ENCODE results near the gene ANKRD24.
"Not testable (repeated sequence)": the region's sequence is repeated elsewhere in the genome, so short reads cannot be mapped to it uniquely, and the experiment has no call there.

ANKRD24 gene

DNA sequence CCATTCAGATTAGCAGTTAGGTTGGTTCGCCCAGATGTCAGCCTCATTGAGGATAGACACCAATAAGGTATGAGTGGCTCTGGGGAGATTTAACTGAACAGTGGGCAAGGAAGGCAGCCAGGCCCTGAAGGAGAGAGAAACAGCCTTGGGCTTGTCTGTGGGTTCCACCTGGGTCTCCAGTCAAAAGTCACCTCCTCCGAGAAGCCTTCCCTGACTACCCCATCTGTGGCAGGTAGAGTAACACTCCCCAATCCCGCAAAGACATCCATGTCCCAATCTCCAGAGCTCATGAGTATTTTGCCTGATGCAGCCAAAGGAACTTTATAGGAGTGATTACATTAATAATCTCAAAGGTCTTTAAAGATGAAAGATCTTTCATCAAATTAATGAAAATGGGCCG, 56.3 kb downstream of the ANKRD24 start:
- Histone ChIP-seq H3K9me3 (ENCODE audit: insufficient read depth, low read depth, low read length) (no peaks in the 10 kb centered on the region; the same call in 1 of the 2 replicates), H3K4me3 (ENCODE audit: low read length) (no peak overlapping the region), H3K36me3 (ENCODE audit: insufficient read depth, low read depth, low read length) (no peaks in the 10 kb centered on the region)

DNA sequence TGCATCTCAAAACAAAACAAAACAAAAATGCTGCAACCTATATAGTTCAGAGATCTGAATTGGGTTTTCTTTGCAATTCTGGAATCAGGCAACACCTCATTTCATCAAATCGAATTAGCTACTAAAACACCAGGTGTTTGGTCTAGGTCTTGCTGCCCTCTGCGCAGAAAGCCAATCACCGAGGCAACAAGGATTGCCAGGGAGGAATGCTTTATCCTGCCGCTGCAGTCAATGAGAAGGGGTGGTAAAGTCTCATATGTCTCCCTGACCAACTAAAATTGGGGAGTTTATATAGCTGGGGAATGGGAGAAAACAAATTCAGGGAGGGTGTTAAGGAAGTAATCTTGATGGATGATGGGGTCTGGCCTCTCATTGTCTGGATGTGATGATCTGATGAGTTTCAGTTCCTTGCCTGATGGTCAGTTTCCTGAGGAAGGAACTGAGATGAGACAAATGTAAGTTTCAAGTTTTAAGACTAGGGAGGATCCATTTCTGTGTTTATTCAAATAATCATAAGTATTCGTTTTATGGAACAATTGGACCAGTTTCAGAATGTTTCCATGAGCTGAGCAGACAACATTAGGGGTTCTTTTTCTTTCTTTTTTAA, 59.4 kb downstream of the ANKRD24 start:
- 0 out of 2 replicates have a peak, but pooled peaks cover 4% of the 10 kb centered on the region for H3K27me3 ChIP-seq (ENCODE audit: insufficient read depth, low read length)
- H3K9me3 ChIP-seq (ENCODE audit: insufficient read depth, low read depth, low read length), result no peaks in the 10 kb centered on the region; the same call in 1 of the 2 replicates
- H3K9ac ChIP-seq (ENCODE audit: low read depth, low read length), result no peak overlapping the region
- H3K4me3 ChIP-seq (ENCODE audit: low read length), result no peak overlapping the region
- no peak overlapping the region for H3K27ac ChIP-seq (ENCODE audit: low read length)
- H3K4me1 ChIP-seq (ENCODE audit: insufficient read depth, low read length), result no peaks in the 10 kb centered on the region
- H3K36me3 ChIP-seq (ENCODE audit: insufficient read depth, low read depth, low read length), result no peaks in the 10 kb centered on the region

More for the DNA sequence above, 56.3 kb downstream of the ANKRD24 start:
- Histone ChIP-seq H3K4me1 (ENCODE audit: insufficient read depth, low read length) (no peaks in the 10 kb centered on the region), H3K9ac (ENCODE audit: low read depth, low read length) (no peak overlapping the region), H3K27ac (ENCODE audit: low read length) (no peak overlapping the region), H3K27me3 (ENCODE audit: insufficient read depth, low read length) (0 out of 2 replicates have a peak, but pooled peaks cover 4% of the 10 kb centered on the region)

DNA sequence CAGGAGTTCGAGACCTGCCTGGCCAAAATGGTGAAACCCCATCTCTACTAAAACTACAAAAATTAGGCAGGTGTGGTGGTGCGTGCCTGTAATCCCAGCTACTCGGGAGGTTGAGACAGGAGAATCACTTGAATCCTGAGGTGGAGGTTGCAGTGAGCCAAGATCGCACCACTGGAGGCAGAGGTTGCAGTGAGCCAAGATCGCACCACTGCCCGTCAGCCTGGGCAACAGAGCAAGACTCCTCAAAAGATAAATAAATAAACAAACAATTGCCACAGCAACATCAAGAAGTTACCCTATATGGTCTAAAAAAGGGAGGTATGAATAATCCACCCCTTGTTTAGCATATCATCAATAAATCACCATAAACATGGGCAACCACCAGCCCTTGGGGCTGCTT, 63.4 kb downstream of the ANKRD24 start:
- not testable (repeated sequence) for H3K9me3 ChIP-seq (ENCODE audit: insufficient read depth, low read depth, low read length); H3K4me1 ChIP-seq (ENCODE audit: insufficient read depth, low read length); H3K27me3 ChIP-seq (ENCODE audit: insufficient read depth, low read length)
- Histone ChIP-seq H3K27ac (ENCODE audit: low read length) (peak overlapping the region; percentile 46), H3K9ac (ENCODE audit: low read depth, low read length) (peak overlapping the region; percentile 89; the same call in 1 of the 2 replicates), H3K36me3 (ENCODE audit: insufficient read depth, low read depth, low read length) (peaks cover 25% of the 10 kb centered on the region), H3K4me3 (ENCODE audit: low read length) (peak overlapping the region; percentile 85; the same call in 1 of the 2 replicates)

DNA sequence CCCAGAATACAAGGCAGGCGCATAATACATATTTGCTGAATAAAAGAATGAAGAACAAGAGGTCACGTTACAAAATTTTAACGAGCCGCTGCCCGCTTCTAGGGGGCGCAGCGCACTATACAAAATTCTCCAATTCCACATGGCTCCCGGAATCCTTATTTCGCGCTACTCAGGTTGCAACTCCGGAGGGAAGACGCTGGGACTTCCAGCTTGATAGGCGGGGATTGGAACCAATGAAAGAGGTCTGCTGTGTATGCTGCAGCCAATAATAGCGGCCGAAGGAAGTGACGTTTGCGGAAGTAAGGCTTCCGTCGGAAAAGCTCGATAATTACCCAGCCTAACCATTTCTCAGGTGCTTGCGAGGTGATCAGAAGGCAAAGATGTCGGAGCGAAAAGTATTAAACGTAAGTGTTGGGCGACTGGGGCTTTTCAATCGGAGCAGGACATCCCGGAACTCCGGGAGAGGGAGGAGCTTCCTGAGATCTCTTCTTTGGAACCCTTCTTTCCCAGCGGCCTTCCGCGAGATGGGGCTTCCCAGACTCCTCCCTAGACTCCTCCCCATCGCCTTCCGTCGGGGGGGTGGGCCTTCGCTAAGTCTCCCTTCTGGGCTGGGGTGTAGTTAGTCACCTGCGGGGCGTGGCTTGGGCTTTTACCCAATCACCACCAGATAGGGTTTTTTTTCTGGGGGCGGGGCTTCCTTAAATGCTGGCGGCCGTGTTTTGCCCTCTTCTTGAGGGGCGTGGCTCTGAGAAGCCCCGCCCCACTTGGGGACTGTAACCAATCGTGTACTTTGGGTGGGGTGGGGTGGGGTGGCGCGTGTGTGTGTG, 64.5 kb downstream of the ANKRD24 start, which contains the start of gene YJU2:
Gene YJU2, plus strand, starts transcription at position 314 of the 827 bp plus-strand sequence. Its CDS starts 67 bp downstream, at position 381.
- peak within 1 kb of the TSS; percentile 89 for H3K9ac ChIP-seq (ENCODE audit: low read depth, low read length)
- peak within 1 kb of the TSS; percentile 85 for H3K4me3 ChIP-seq (ENCODE audit: low read length)
- no peaks in the 10 kb centered on the region; the same call in 1 of the 2 replicates for H3K4me1 ChIP-seq (ENCODE audit: insufficient read depth, low read length)
- H3K36me3 ChIP-seq (ENCODE audit: insufficient read depth, low read depth, low read length), result peaks cover 36% of the 10 kb centered on the region
- no peaks in the 10 kb centered on the region; the same call in 1 of the 2 replicates for H3K9me3 ChIP-seq (ENCODE audit: insufficient read depth, low read depth, low read length)
- H3K27me3 ChIP-seq (ENCODE audit: insufficient read depth, low read length), result 0 out of 2 replicates have a peak, but pooled peaks cover 1% of the 10 kb centered on the region
- peak within 1 kb of the TSS; percentile 80 for H3K27ac ChIP-seq (ENCODE audit: low read length)

DNA sequence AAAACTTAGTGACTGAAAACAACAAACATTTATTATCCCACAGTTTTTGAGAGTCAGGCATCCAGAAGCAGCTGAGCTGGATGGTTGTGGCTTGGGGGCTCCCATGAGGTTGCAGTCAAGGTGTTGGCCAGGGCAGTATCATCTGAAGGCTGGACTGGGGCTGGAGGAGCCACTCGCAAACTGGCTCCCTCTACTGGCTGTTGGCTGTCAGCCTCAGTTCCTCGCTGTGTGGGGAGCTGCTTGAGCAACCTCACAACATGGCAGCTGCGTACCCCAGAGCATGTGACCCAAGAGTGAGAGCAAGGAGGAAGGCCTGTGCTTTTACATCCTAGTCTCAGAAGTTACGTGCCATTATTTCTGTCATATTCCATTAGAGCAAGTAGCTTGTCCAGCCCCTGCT, 74.1 kb downstream of the ANKRD24 start:
- H3K4me1 ChIP-seq (ENCODE audit: insufficient read depth, low read length), result no peaks in the 10 kb centered on the region
- H3K9me3 ChIP-seq (ENCODE audit: insufficient read depth, low read depth, low read length), result peaks cover 6% of the 10 kb centered on the region; the same call in 1 of the 2 replicates
- H3K9ac ChIP-seq (ENCODE audit: low read depth, low read length), result no peak overlapping the region
- no peaks in the 10 kb centered on the region for H3K27me3 ChIP-seq (ENCODE audit: insufficient read depth, low read length)
- peaks cover 66% of the 10 kb centered on the region for H3K36me3 ChIP-seq (ENCODE audit: insufficient read depth, low read depth, low read length)
- no peak overlapping the region for H3K4me3 ChIP-seq (ENCODE audit: low read length)
- H3K27ac ChIP-seq (ENCODE audit: low read length), result no peak overlapping the region

DNA sequence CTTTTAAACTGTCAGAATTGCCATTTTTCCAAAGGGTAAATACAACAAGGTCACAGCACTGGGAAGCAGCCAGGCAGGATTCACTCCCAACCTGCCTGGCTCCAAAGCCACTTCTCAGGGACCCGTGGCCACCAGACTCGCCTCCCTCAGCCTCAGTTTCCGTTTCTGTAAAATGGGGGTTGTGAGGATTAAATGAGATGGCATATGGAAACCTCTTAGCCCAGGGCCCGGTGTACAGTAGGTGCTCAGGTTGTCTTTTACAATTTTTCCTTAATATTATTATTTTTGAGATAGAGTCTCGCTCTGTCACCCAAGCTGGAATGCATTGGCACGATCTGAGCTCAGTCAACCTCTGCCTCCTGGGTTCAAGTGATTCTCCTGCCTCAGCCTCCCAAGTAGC, 74.5 kb downstream of the ANKRD24 start:
- H3K9me3 ChIP-seq (ENCODE audit: insufficient read depth, low read depth, low read length), result peaks cover 6% of the 10 kb centered on the region; the same call in 1 of the 2 replicates
- H3K9ac ChIP-seq (ENCODE audit: low read depth, low read length), result no peak overlapping the region
- no peak overlapping the region for H3K27ac ChIP-seq (ENCODE audit: low read length)
- peaks cover 62% of the 10 kb centered on the region for H3K36me3 ChIP-seq (ENCODE audit: insufficient read depth, low read depth, low read length)
- H3K4me1 ChIP-seq (ENCODE audit: insufficient read depth, low read length), result no peaks in the 10 kb centered on the region
- no peak overlapping the region for H3K4me3 ChIP-seq (ENCODE audit: low read length)
- no peaks in the 10 kb centered on the region for H3K27me3 ChIP-seq (ENCODE audit: insufficient read depth, low read length)

DNA sequence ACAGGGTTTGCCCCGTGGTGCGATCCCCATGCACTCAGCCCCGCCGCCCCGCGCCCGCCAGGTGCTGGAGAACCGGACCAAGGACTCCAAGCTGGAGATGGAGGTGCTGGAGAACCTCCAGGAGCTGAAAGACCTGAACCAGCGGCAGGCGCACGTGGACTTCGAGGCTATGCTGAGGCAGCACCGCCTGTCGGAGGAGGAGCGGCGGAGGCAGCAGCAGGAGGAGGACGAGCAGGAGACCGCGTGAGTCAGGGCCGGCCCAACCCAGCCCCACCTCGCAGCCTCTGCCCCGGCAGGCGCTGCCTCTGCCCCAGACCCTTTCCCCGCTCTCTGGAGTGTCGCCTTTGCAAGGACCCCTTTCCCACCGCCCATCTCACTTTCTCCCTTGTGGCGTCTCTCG, 75.7 kb downstream of the ANKRD24 start:
- no peaks in the 10 kb centered on the region for H3K27me3 ChIP-seq (ENCODE audit: insufficient read depth, low read length)
- H3K4me3 ChIP-seq (ENCODE audit: low read length), result no peak overlapping the region
- H3K9ac ChIP-seq (ENCODE audit: low read depth, low read length), result no peak overlapping the region
- no peak overlapping the region for H3K27ac ChIP-seq (ENCODE audit: low read length)
- peaks cover 6% of the 10 kb centered on the region; the same call in 1 of the 2 replicates for H3K9me3 ChIP-seq (ENCODE audit: insufficient read depth, low read depth, low read length)
- H3K4me1 ChIP-seq (ENCODE audit: insufficient read depth, low read length), result no peaks in the 10 kb centered on the region
- peaks cover 65% of the 10 kb centered on the region for H3K36me3 ChIP-seq (ENCODE audit: insufficient read depth, low read depth, low read length)

DNA sequence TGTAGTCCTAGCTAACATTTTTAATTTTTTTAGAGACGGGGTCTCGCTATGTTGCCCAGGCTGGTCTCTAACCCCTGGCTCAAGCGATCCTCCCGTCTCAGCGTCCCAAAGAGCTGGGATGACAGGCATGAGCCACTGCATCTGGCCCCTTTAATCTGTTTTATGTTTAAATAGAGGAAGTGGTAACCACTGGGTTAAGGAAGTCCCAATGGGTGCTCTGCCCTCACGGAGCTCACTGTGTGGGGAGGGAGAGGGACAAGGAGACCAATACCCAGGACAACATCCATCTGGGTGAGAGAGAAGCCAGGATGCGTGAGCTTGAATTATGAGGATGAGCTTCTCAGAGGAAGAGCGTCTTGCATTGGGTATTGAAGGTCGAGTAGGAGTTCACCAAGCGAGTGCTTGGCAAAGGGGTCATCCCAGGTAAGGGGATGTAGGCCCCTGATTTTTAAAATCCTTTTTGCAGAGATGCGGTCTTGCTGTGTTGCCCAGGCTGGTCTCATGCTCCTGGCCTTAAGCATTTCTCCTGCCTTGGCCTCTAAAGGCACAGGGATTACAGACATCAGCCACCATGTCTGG, 78.2 kb downstream of the ANKRD24 start:
- no peak overlapping the region for H3K27ac ChIP-seq (ENCODE audit: low read length)
- H3K36me3 ChIP-seq (ENCODE audit: insufficient read depth, low read depth, low read length), result peaks cover 62% of the 10 kb centered on the region
- H3K9me3 ChIP-seq (ENCODE audit: insufficient read depth, low read depth, low read length), result peaks cover 6% of the 10 kb centered on the region; the same call in 1 of the 2 replicates
- H3K4me3 ChIP-seq (ENCODE audit: low read length), result no peak overlapping the region
- no peaks in the 10 kb centered on the region for H3K4me1 ChIP-seq (ENCODE audit: insufficient read depth, low read length)
- H3K9ac ChIP-seq (ENCODE audit: low read depth, low read length), result no peak overlapping the region
- no peaks in the 10 kb centered on the region for H3K27me3 ChIP-seq (ENCODE audit: insufficient read depth, low read length)

DNA sequence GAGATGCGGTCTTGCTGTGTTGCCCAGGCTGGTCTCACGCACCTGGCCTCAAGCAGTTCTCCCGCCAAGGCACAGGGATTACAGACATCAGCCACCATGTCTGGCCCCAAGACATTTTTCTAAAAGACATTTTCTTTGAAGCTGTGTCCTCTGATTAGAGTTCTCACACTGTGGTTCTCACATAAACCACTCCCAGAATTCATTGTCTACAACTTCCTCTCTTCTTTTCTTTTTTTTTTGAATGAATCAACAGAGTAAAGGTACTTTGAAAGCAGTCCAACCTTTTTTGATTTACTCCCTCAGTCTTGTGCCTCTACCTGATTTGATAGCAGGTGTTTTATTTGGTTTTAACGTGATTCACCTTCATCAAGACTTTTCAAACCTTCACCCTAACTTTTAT, 82.3 kb downstream of the ANKRD24 start:
- Histone ChIP-seq H3K4me3 (ENCODE audit: low read length) (no peak overlapping the region), H3K4me1 (ENCODE audit: insufficient read depth, low read length) (no peaks in the 10 kb centered on the region), H3K9me3 (ENCODE audit: insufficient read depth, low read depth, low read length) (no peaks in the 10 kb centered on the region), H3K27me3 (ENCODE audit: insufficient read depth, low read length) (no peaks in the 10 kb centered on the region), H3K36me3 (ENCODE audit: insufficient read depth, low read depth, low read length) (peaks cover 56% of the 10 kb centered on the region), H3K9ac (ENCODE audit: low read depth, low read length) (no peak overlapping the region), H3K27ac (ENCODE audit: low read length) (no peak overlapping the region)

DNA sequence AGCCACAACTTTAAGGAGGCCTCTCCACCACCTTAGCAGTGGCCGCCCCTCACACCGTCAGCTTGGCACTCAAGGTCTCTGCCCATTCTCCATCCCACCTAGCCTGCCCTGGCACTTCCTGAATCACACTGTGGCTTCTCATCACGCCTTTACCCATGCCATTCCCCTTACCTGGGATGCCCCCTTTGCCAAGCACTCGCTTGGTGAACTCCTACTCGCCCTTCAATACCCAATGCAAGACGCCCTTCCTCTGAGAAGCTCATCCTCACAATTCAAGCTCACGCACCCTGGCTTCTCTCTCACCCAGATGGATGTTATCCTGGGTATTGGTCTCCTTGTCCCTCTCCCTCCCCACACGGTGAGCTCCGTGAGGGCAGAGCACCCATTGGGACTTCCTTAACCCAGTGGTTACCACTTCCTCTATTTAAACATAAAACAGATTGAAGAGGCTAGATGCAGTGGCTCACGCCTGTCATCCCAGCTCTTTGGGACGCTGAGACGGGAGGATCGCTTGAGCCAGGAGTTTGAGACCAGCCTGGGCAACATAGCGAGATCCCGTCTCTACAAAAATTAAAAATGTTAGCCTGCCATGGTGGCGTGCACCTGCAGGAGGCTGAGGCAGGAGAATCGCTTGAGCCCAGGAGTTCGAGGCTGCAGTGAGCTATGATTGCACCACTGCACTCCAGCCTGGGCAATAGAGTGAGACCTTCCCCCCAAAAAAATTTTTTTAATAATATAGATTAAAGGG, 83.9 kb downstream of the ANKRD24 start:
- H3K4me3 ChIP-seq (ENCODE audit: low read length), result no peak overlapping the region
- H3K27me3 ChIP-seq (ENCODE audit: insufficient read depth, low read length), result no peaks in the 10 kb centered on the region
- no peak overlapping the region for H3K27ac ChIP-seq (ENCODE audit: low read length)
- H3K9me3 ChIP-seq (ENCODE audit: insufficient read depth, low read depth, low read length), result no peaks in the 10 kb centered on the region
- H3K36me3 ChIP-seq (ENCODE audit: insufficient read depth, low read depth, low read length), result peaks cover 43% of the 10 kb centered on the region
- H3K9ac ChIP-seq (ENCODE audit: low read depth, low read length), result no peak overlapping the region
- H3K4me1 ChIP-seq (ENCODE audit: insufficient read depth, low read length), result no peaks in the 10 kb centered on the region

Data from iPS-20b (cell line).